H9 (cell line): Measurements from ENCODE around the gene SELENOI. TPM values are rescaled to one million over a fixed set of nuclear protein-coding genes. Genes with fewer than 3 reads are reported as not detected.

Source experiments
- DNase-seq: peaks from one replicate; pipeline ENCODE4 v3.0.0-alpha.2; 2017
- H2AFZ ChIP-seq: one replicate; pipeline ENCODE4 v1.6.1; 2013; ENCODE audit warnings: mild to moderate bottlenecking, low read length, control low read depth, moderate library complexity
- H2AK5ac ChIP-seq: 2 replicates; pipeline ENCODE4 v1.6.1; 2013; ENCODE audit warnings: low read length, control low read depth, mixed read lengths; ENCODE audit not compliant: insufficient read length
- H2BK120ac ChIP-seq: one replicate; pipeline ENCODE4 v1.6.1; 2013; ENCODE audit warnings: low read depth, mild to moderate bottlenecking, low read length, control low read depth, inconsistent platforms; ENCODE audit not compliant: poor library complexity, severe bottlenecking
- H2BK12ac ChIP-seq: 2 replicates; pipeline ENCODE4 v1.6.1; 2013; ENCODE audit warnings: low read length, control low read depth, mixed read lengths, low read depth; ENCODE audit not compliant: insufficient read length
- H2BK15ac ChIP-seq: 2 replicates; pipeline ENCODE4 v1.6.1; 2013; ENCODE audit warnings: low read depth, low read length, control low read depth
- H2BK20ac ChIP-seq: one replicate; pipeline ENCODE4 v1.6.1; 2013; ENCODE audit warnings: low read depth, mild to moderate bottlenecking, low read length, control low read depth, inconsistent platforms; ENCODE audit not compliant: poor library complexity, severe bottlenecking
- H2BK5ac ChIP-seq: 2 replicates; pipeline ENCODE4 v1.6.1; 2013; ENCODE audit warnings: low read length, control low read depth, mixed read lengths; ENCODE audit not compliant: insufficient read length
- H3K14ac ChIP-seq: 2 replicates; pipeline ENCODE4 v1.6.1; 2013; ENCODE audit warnings: low read length, control low read depth; ENCODE audit not compliant: insufficient read depth
- H3K18ac ChIP-seq: 2 replicates; pipeline ENCODE4 v1.6.1; 2013; ENCODE audit warnings: low read depth, mild to moderate bottlenecking, mixed read lengths, low read length, control low read depth; ENCODE audit not compliant: insufficient read length
- H3K23ac ChIP-seq: 2 replicates; pipeline ENCODE4 v1.6.1; 2013; ENCODE audit warnings: low read length, control low read depth, mixed read lengths, low read depth; ENCODE audit not compliant: insufficient read length
- H3K23me2 ChIP-seq: 2 replicates; pipeline ENCODE4 v1.6.1; 2013; ENCODE audit warnings: low read depth, mild to moderate bottlenecking, mixed read lengths, low read length, control low read depth; ENCODE audit not compliant: insufficient read length, poor library complexity, severe bottlenecking
- H3K27ac ChIP-seq: 2 replicates; pipeline ENCODE4 v1.5.1; 2013; ENCODE audit warnings: low read length, control low read depth, mixed read lengths, low read depth; ENCODE audit not compliant: insufficient read length
- H3K27me3 ChIP-seq: 2 replicates; pipeline ENCODE4 v1.6.1; 2013; ENCODE audit warnings: low read length, control low read depth, inconsistent platforms; ENCODE audit not compliant: insufficient read depth
- H3K4ac ChIP-seq: 2 replicates; pipeline ENCODE4 v1.6.1; 2013; ENCODE audit warnings: low read depth, mild to moderate bottlenecking, control low read depth, inconsistent platforms, low read length, moderate library complexity
- H3K4me1 ChIP-seq: 2 replicates; pipeline ENCODE4 v1.6.1; 2013; ENCODE audit warnings: low read length, control low read depth, inconsistent platforms; ENCODE audit not compliant: insufficient read depth
- H3K4me2 ChIP-seq: 2 replicates; pipeline ENCODE4 v1.6.1; 2013; ENCODE audit warnings: low read length, control low read depth, mixed read lengths; ENCODE audit not compliant: insufficient read length, insufficient read depth
- H3K56ac ChIP-seq: 2 replicates; pipeline ENCODE4 v1.6.1; 2013; ENCODE audit warnings: low read depth, mild to moderate bottlenecking, mixed read lengths, low read length, control low read depth; ENCODE audit not compliant: insufficient read length
- H3K79me1 ChIP-seq: 2 replicates; pipeline ENCODE4 v1.6.1; 2013; ENCODE audit warnings: low read depth, mild to moderate bottlenecking, moderate library complexity, low read length, control low read depth, inconsistent platforms; ENCODE audit not compliant: insufficient read depth, poor library complexity, severe bottlenecking
- H3K79me2 ChIP-seq: 2 replicates; pipeline ENCODE4 v1.6.1; 2013; ENCODE audit warnings: low read length, control low read depth, inconsistent platforms; ENCODE audit not compliant: insufficient read depth
- H3K9ac ChIP-seq: 2 replicates; pipeline ENCODE4 v1.6.1; 2013; ENCODE audit warnings: low read length, control low read depth, mixed read lengths; ENCODE audit not compliant: insufficient read length; ENCODE audit errors: extremely low read depth
- H3K9me3 ChIP-seq: one replicate; pipeline ENCODE4 v1.6.1; 2013; ENCODE audit warnings: low read depth, low read length, inconsistent platforms; ENCODE audit not compliant: control insufficient read depth
- H3T11ph ChIP-seq: one replicate; pipeline ENCODE4 v1.6.1; 2013; ENCODE audit warnings: mild to moderate bottlenecking, low read length, control low read depth, inconsistent platforms
- H4K20me1 ChIP-seq: one replicate; pipeline ENCODE4 v1.6.1; 2013; ENCODE audit not compliant: control insufficient read depth, insufficient read length, insufficient read depth
- H4K5ac ChIP-seq: 2 replicates; pipeline ENCODE4 v1.6.1; 2013; ENCODE audit warnings: low read depth, mild to moderate bottlenecking, mixed read lengths, low read length, control low read depth; ENCODE audit not compliant: insufficient read length
- H4K8ac ChIP-seq: replicated peaks from 2 replicates; pipeline ENCODE4 v1.6.1; 2013; ENCODE audit warnings: low read length, control low read depth, mixed read lengths, low read depth; ENCODE audit not compliant: insufficient read length
- H4K91ac ChIP-seq: 2 replicates; pipeline ENCODE4 v1.6.1; 2013; ENCODE audit warnings: low read depth, mild to moderate bottlenecking, moderate library complexity, mixed read lengths, low read length, control low read depth; ENCODE audit not compliant: insufficient read length
- H3K27ac Mint-ChIP-seq, 3 experiments: 2 replicates in 2 of 3; 3 replicates in 1 of 3; pipeline ENCODE4 v1.8.0; 2020 to 2021; ENCODE audit warnings: mixed read lengths in 3 of 3, mild to moderate bottlenecking in 1 of 3, moderate library complexity in 1 of 3
- H3K27me3 Mint-ChIP-seq: 2 replicates; pipeline ENCODE4 v1.8.0; 2021; ENCODE audit warnings: low read depth, mild to moderate bottlenecking, moderate library complexity, mixed read lengths
- H3K36me3 Mint-ChIP-seq, 3 experiments: 2 replicates in 2 of 3; 3 replicates in 1 of 3; pipeline ENCODE4 v1.8.0; 2020 to 2021; ENCODE audit warnings: low read depth in 3 of 3, mixed read lengths in 3 of 3; ENCODE audit not compliant: insufficient read depth in 1 of 3
- H3K4me1 Mint-ChIP-seq, 2 experiments: 2 replicates each; pipeline ENCODE4 v1.8.0; 2020; ENCODE audit warnings: mixed read lengths in 2 of 2
- H3K4me3 Mint-ChIP-seq, 2 experiments: 2 replicates in 1 of 2; 3 replicates in 1 of 2; pipeline ENCODE4 v1.8.0; 2020 to 2021; ENCODE audit warnings: mild to moderate bottlenecking in 2 of 2, mixed read lengths in 2 of 2, moderate library complexity in 1 of 2
- H3K9me3 Mint-ChIP-seq, 2 experiments: 2 replicates in 1 of 2; 3 replicates in 1 of 2; pipeline ENCODE4 v1.8.0; 2020; ENCODE audit warnings: mild to moderate bottlenecking in 2 of 2, mixed read lengths in 2 of 2, moderate library complexity in 1 of 2
- WGBS: extraction: QIAGEN DNeasy Blood & Tissue Kit; methylation state at CpG from one replicate; pipeline ENCODE4 v1.1.7; 2013; ENCODE audit warnings: missing lambda C conversion rate, low lambda C conversion rate, mixed read lengths; ENCODE audit not compliant: insufficient read length; ENCODE audit errors: extremely low coverage; 5-methylcytosine and 5-hydroxymethylcytosine counted together
- total RNA-seq: library from RNA; stranded (reverse); gene quantifications from 2 replicates; pipeline ENCODE4 v1.2.1, GENCODE V29; 2021
- TF ChIP-seq, protein P1 (sequence below): fragments of 200-600 bp; sonication (generic); conservative IDR thresholded peaks from 3 replicates; pipeline ENCODE4 v1.8.0; 2021; ENCODE audit warnings: antibody characterized with exemption, mild to moderate bottlenecking

The SELENOI gene
- total RNA-seq, 1 experiment from 2014 or later = 41.9 TPM

DNA sequence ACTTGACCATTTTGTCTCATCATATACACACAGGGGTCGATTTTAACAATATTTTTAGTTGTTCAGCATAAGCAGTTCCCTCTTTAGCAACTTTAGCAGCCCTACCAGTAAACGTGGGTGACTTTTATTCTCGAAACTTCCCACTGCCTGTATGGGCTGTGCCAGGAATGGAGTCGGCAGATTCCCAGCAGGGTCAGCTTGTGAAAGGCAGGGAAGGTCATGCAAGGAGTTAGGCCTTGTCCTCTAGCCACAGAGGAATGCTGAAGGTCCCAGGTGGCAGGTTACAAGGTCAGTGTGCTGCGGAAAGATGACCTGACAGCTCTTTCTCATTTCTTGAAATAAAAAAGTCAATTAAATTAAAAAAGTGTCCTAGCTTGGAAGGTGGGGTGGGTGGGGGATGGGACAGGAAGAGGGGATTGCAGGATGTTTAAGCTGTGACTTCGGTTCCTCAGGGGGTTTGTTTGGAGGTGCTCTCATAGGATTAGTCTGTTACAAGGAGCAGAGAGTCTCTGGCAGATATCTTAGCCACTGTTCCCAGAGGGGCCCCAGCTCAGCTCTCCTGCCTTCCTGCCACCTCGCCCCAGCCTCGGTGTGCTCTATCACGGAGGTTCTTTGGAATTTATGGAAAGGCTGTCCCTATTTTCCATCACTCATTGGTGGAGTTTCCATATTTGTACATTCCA is 77.1 kb downstream of the SELENOI start:
- no CpG with 5 or more reads among the region's 9 CpGs for WGBS
- H2BK120ac ChIP-seq = no peak overlapping the region
- H2BK5ac ChIP-seq = no peak overlapping the region
- no peaks in the 10 kb centered on the region for H4K20me1 ChIP-seq
- H3K14ac ChIP-seq = no peak overlapping the region
- no peak overlapping the region for H3K56ac ChIP-seq
- H2AFZ ChIP-seq = no peak overlapping the region
- no peaks in the 10 kb centered on the region for H3K27me3 ChIP-seq
- Mint-ChIP-seq H3K4me1 (peaks cover 10 to 13% of the 10 kb centered on the region in 2 experiments), H3K9me3 (no peaks in the 10 kb centered on the region), H3K36me3 (no peaks in the 10 kb centered on the region), H3K27me3 (peaks cover 3% of the 10 kb centered on the region), H3K27ac (peak overlapping the region; percentile 36 to 78 (median 57); a peak in 3 of 7 replicates), H3K4me3 (no peak overlapping the region)
- no peak for DNase-seq
- H3K4ac ChIP-seq = no peak overlapping the region
- H3T11ph ChIP-seq = no peak overlapping the region
- no peaks in the 10 kb centered on the region for H3K9me3 ChIP-seq
- H4K8ac ChIP-seq = no peak overlapping the region
- TF ChIP-seq, protein P1, sequence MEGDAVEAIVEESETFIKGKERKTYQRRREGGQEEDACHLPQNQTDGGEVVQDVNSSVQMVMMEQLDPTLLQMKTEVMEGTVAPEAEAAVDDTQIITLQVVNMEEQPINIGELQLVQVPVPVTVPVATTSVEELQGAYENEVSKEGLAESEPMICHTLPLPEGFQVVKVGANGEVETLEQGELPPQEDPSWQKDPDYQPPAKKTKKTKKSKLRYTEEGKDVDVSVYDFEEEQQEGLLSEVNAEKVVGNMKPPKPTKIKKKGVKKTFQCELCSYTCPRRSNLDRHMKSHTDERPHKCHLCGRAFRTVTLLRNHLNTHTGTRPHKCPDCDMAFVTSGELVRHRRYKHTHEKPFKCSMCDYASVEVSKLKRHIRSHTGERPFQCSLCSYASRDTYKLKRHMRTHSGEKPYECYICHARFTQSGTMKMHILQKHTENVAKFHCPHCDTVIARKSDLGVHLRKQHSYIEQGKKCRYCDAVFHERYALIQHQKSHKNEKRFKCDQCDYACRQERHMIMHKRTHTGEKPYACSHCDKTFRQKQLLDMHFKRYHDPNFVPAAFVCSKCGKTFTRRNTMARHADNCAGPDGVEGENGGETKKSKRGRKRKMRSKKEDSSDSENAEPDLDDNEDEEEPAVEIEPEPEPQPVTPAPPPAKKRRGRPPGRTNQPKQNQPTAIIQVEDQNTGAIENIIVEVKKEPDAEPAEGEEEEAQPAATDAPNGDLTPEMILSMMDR = no peak
- H2BK15ac ChIP-seq = no peak overlapping the region
- no peak overlapping the region for H4K5ac ChIP-seq
- H2BK20ac ChIP-seq = no peak overlapping the region
- no peak overlapping the region for H3K23ac ChIP-seq
- no peaks in the 10 kb centered on the region for H3K23me2 ChIP-seq
- no peaks in the 10 kb centered on the region for H3K79me2 ChIP-seq
- H3K4me2 ChIP-seq = no peak overlapping the region
- no peak overlapping the region for H2AK5ac ChIP-seq
- H3K79me1 ChIP-seq = no peaks in the 10 kb centered on the region
- H3K4me1 ChIP-seq = peaks cover 3% of the 10 kb centered on the region
- H2BK12ac ChIP-seq = no peak overlapping the region
- no peak overlapping the region for H3K9ac ChIP-seq
- H4K91ac ChIP-seq = no peak overlapping the region
- no peak overlapping the region for H3K18ac ChIP-seq
- no peak overlapping the region for H3K27ac ChIP-seq
